HG03025 (cell line): ENCODE results near the gene TMEM130.
"Not testable (repeated sequence)": the region's sequence is repeated elsewhere in the genome, so short reads cannot be mapped to it uniquely, and the experiment has no call there.

Experiments used
- ATAC-seq: cut with Tn5 transposase; IDR thresholded peaks from one replicate; pipeline ENCODE4 v1.9.1; 2021; ENCODE audit warnings: mild to moderate bottlenecking, moderate library complexity; ENCODE audit not compliant: unreplicated experiment, low FRiP score

The TMEM130 gene

GRCh38 chr7:98848918-98849317 is 20.9 kb downstream of the TMEM130 start:
- no peak for ATAC-seq

DNA sequence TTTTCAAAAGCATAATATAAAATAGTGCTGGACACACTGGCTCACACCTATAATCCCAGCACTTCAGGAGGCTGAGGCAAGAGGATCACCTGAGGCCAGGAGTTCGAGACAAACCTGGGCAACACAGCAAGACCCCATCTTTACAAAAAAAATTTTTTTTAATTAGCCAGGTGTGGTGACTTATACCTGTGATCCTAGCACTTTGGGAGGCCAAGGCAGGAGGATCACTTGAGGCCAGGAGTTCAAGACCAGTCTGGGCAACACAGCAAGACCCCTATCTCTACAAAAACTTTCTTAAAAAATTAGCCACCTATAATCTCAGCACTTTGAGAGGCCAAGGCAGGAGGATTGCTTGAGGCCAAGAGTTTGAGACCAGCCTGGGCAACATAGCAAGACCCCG is 27.3 kb downstream of the TMEM130 start:
- ATAC-seq = not testable (repeated sequence)

DNA sequence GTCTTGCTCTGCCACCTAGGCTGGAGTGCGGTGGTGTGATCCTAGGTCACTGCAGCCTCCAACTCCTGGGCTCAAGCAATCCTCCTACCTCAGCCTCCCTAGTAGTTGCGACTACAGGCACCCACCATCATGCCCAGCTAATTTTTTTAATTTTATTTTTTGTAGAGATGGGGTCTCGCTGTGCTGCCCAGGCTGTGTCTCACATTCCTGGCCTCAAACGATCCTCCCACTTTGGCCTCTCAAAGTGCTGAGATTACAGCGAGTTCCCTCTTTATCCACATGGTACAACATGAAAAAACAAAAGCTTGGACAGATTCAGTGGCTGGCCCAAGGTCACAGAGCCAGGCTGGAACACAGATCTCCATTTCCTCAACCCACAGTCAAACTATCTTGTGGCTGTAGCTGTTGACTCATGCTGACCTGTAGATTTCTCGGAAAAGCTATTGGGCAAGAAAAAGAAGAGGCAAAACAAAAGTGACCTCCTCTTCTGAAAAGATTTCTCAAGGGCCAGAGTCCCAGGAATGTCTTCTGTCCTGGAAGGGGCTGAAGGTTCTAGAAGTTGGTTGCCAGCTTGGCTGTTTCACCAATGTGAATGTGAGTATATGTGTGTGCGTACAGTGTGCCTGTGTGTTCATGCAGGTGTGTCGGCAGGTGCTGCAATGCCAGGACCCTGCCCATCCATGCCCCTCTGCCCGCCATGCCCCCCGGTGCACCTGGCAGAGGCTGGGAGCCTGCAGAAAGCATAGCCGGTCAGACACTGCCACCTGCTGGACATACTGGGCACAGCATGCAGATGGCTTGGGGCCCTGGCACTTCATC is 28.4 kb downstream of the TMEM130 start:
- ATAC-seq = no peak

GRCh38 chr7:98840722-98841121 is 29.1 kb downstream of the TMEM130 start:
- no peak for ATAC-seq

- no peak for ATAC-seq
Measured at GRCh38 chr7:98840096-98840495, 29.7 kb downstream of the TMEM130 start.

DNA sequence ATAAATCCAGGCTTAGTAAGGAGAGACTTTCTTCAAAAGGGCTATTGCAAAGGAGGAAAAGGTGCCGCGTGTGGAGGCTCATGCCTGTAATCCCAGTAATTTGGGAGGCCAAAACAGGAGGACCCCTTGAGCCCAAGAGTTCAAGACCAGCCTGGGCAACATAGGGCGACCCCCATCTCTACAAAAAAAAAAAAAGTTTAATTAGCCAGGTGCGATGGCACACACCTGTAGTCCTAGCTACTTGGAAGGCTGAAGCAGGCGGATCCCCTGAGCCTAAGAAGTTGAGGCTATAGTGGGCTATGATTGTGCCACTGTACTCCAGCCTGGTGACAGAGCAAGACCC is 32.2 kb downstream of the TMEM130 start:
- ATAC-seq = no peak

GRCh38 chr7:98836811-98837629 is 32.8 kb downstream of the TMEM130 start:
- ATAC-seq = no peak

- no peak for ATAC-seq
Measured at GRCh38 chr7:98834949-98835348, 34.9 kb downstream of the TMEM130 start.

- ATAC-seq = no peak
Measured at GRCh38 chr7:98833022-98833421, 36.8 kb downstream of the TMEM130 start.

DNA sequence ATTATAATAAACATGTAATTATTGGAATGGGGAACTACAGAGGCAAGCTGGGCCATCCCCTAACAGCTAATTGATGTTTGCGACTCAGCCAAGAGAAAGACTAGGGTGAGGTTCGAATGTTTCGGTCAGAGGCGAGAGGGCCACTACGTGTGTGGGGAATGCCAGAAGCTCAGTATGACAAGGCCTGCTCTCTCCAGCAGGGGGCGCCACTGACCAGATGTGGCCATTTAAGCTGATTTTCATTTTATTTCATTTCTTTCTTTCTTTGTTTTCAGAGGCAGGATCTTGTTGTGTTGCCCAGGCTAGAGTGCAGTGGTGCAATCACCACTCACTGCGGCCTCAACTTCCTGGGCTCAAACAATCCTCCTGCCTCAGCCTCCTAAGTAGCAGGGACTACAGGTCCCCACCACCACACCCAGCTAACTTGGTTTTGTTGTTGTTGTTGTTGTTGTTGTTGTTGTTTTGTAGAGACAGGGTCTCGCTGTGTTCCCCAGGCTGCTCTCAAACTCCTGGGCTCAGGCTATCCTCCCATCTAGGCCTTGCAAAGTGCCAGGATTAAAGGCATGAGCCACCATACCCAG is 38.1 kb downstream of the TMEM130 start:
- no peak for ATAC-seq

GRCh38 chr7:98830972-98831548 is 38.8 kb downstream of the TMEM130 start:
- no peak for ATAC-seq

GRCh38 chr7:98828368-98828767 is 41.4 kb downstream of the TMEM130 start:
- ATAC-seq = no peak

DNA sequence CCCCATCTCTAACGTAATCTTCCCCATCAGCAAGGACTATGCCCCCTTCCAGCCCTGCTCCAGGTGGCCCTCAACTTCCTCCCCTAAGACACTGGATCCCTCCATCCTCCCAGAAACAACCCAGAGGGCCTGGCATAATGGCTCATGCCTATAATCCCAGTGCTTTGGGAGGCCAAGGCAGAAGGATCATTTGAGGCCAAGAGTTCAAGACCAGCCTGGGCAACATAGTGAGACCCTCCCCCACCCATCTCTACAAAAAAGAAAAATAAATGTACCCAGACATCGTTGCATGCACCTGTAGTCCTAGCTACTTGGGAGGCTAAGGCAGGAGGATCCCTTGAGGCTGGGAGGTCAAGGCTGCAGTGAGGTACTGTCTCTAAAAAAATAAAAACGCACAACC is 42.6 kb downstream of the TMEM130 start:
- ATAC-seq = no peak

- no peak for ATAC-seq
Measured at GRCh38 chr7:98826811-98827231, 43.0 kb downstream of the TMEM130 start.

GRCh38 chr7:98826387-98826786 is 43.4 kb downstream of the TMEM130 start:
- ATAC-seq = no peak

DNA sequence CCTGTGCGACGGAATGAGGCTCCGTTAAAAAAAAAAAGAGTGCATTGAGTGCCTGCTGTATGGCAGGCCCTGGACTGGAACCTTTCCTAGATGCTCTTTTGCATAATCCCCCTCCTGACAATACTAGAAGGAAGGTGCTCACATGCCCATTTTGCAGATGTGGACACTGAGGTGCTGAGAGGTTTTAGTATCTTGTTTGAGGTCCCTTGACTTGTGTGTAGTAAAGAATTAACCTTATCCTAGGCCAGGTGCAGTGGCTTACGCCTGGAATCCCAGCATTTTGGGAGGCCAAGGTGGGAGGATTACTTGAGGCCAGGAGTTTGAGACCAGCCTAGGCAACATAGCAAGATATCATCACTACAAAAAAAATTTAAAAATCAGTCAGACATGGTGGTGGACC is 46.6 kb downstream of the TMEM130 start:
- ATAC-seq = no peak

DNA sequence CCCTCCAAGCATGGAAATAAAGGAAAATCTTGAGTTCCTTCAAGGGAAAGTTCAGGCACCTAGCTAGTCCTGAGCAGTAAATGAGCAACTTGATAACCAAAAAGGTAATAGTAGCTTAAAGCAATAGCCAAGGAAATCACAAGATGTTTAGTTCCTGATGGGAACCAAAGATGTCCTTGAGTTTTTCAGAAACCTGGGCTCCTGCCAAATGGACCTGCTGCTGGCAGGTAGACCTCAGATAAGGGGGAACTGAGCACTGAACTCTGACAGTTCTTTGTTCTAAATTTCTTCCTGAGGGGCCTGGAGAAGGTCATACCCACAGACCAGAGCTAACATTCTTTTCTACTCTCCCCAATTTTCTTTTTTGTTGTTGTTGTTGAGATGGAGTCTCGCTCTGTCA is 48.5 kb downstream of the TMEM130 start:
- ATAC-seq = no peak

DNA sequence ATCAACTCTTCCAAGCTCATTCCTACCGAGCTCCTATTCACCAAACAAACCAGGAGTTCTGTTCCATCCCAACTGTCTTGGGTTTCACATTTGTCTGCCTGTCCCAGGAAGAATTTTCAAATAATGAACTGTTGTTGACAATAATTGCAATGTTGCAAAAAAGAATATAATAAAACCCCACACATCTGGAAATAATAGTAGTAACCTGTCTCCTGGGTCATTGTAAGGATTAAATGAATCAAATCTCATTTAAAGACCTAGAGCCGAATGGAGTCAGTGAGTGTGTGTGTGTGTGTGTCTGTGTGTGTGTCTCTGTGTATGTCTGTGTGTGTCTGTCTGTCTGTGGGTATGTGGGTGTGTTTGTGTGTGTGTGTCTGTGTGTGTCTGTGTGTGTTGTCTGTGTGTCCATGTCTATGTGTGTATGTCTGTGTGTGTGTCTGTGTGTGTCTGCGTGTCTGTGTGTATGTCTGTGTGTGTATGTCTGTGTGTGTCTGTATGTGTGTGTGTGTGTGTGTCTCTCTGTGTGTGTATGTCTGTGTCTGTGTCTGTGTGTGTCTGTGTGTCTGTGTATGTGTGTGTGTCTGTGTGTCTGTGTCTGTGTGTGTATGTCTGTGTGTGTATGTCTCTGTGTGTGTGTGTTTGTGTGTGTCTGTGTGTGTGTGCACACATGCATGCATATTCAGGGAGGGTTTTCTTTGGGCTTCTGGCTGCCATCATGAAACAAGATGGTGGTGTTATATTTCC is 52.7 kb downstream of the TMEM130 start:
- no peak for ATAC-seq

DNA sequence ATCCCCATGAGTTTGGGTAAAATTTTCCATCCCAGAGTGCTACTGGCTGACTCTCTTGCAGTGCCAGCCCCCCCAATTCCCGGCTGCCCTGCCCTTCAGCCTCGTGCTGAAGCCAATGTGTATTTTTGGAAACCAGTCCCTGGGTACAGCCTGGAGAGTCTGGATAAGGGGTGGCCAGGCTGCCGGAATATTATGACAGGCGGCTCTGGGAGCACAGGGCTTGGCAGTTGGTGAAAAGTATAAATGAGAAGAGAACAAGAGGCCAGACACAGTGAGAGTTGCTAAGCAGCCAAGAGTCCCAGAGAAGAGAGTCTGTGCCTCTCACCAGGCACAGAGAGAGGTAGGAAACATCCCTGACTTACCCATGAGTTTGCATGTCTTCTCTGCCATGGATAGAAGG is 53.6 kb downstream of the TMEM130 start:
- ATAC-seq = no peak

- ATAC-seq = no peak
Measured at GRCh38 chr7:98815313-98815712, 54.5 kb downstream of the TMEM130 start.
